PC-9 (cell line): ENCODE results near the gene PLEKHG2. TPM values are rescaled to one million over a fixed set of nuclear protein-coding genes. Genes with fewer than 3 reads are reported as not detected.

Source experiments
- BruUV-seq: library from RNA; stranded (reverse); fragments of 400-500 nt; replicated peaks from 2 replicates; lab custom pipeline; 2021; lab: Mats Ljungman, UMichigan
- CTCF ChIA-PET: fragments of 300-600 bp; sonication (Branson Sonifier 250); formaldehyde crosslinking; loops from one replicate; lab custom pipeline; 2022; ENCODE audit warnings: antibody characterized with exemption; lab: Charles Lee
- POLR2A ChIA-PET: fragments of 300-600 bp; sonication (Branson Sonifier 250); formaldehyde crosslinking; loops from one replicate; lab custom pipeline; 2022; ENCODE audit warnings: antibody characterized with exemption; ENCODE audit not compliant: unreplicated experiment; lab: Charles Lee
- DNase-seq, 2 experiments: peaks; one replicate each; pipeline versions ENCODE4 v3.0.0 to v3.0.0-alpha.2; 2015 to 2022; ENCODE audit warnings: mixed read lengths in 1 of 2
- H2AFZ ChIP-seq: fragments of 200-600 bp; sonication (generic); 2 replicates; pipeline ENCODE4 v1.8.1; 2017; ENCODE audit warnings: antibody characterized with exemption
- H3F3A ChIP-seq: fragments of 200-600 bp; sonication (generic); 2 replicates; pipeline ENCODE4 v1.8.1; 2017; ENCODE audit warnings: antibody characterized with exemption, mild to moderate bottlenecking, low read depth; ENCODE audit not compliant: insufficient read depth
- H3K27ac ChIP-seq: fragments of 200-600 bp; sonication (generic); 2 replicates; pipeline ENCODE4 v1.6.1; 2016; ENCODE audit warnings: mixed run types
- H3K27me3 ChIP-seq: fragments of 200-600 bp; sonication (generic); 2 replicates; pipeline ENCODE4 v1.6.1; 2016; ENCODE audit warnings: low read depth, mixed run types; ENCODE audit not compliant: insufficient read depth
- H3K36me3 ChIP-seq: fragments of 200-600 bp; sonication (generic); 2 replicates; pipeline ENCODE4 v1.6.1; 2016; ENCODE audit warnings: low read depth, mixed run types
- H3K4me1 ChIP-seq: fragments of 200-600 bp; sonication (generic); replicated peaks from 2 replicates; pipeline ENCODE4 v1.6.1; 2016; ENCODE audit warnings: mixed run types; ENCODE audit not compliant: insufficient read depth
- H3K4me2 ChIP-seq: fragments of 200-600 bp; sonication (generic); 2 replicates; pipeline ENCODE4 v1.6.1; 2017; ENCODE audit warnings: mixed run types
- H3K4me3 ChIP-seq: fragments of 200-600 bp; sonication (generic); 2 replicates; pipeline ENCODE4 v1.6.1; 2016; ENCODE audit warnings: mixed run types
- H3K79me2 ChIP-seq: fragments of 200-600 bp; sonication (generic); 2 replicates; pipeline ENCODE4 v1.6.1; 2017; ENCODE audit warnings: low read depth, mixed run types
- H3K9me2 ChIP-seq: fragments of 200-600 bp; sonication (generic); 2 replicates; pipeline ENCODE4 v1.8.1; 2017; ENCODE audit warnings: mild to moderate bottlenecking; ENCODE audit not compliant: insufficient read depth
- H3K9me3 ChIP-seq: fragments of 200-600 bp; sonication (generic); 2 replicates; pipeline ENCODE4 v1.8.1; 2016; ENCODE audit warnings: low read depth; ENCODE audit not compliant: insufficient read depth
- H4K20me1 ChIP-seq: fragments of 200-600 bp; sonication (generic); 2 replicates; pipeline ENCODE4 v1.8.1; 2017; ENCODE audit not compliant: insufficient read depth
- EZH2 ChIP-seq: fragments of 200-600 bp; sonication (generic); IDR thresholded peaks from 2 replicates; pipeline ENCODE4 v1.8.0; 2017; ENCODE audit warnings: antibody characterized with exemption, low read depth
- intact Hi-C: fragments of 100-400 bp; cut with micrococcal nuclease; formaldehyde crosslinking; loops from one replicate; pipeline ENCODE4 v1.10.0; 2022; ENCODE audit not compliant: unreplicated experiment
- total RNA-seq: library from RNA; stranded (reverse); gene quantifications from 2 replicates; pipeline ENCODE4 v1.2.3, GENCODE V29; 2021
- TF ChIP-seq, protein P1 (sequence below): fragments of 200-600 bp; sonication (generic); conservative IDR thresholded peaks from 2 replicates; pipeline ENCODE4 v1.6.1; 2017; ENCODE audit warnings: mixed run types, antibody characterized with exemption, mild to moderate bottlenecking, moderate library complexity

The PLEKHG2 gene
- total RNA-seq, 1 experiment from 2014 or later: 26.1 TPM

DNA sequence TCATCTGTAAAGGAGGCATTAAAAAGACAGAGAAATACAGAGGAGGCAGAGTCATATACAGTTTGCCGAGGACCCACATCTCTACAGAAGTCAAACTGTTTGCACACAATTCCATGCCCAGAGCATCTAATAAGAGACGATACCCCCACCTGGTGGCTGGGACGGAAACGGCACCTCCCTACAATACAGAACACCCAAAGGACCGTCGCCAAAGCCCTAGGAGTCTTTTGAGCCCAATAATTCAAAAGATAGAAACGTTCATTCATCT, 703 bp upstream of the PLEKHG2 start:
- H3K36me3 ChIP-seq: peaks cover 11% of the 10 kb centered on the region; the same call in 1 of the 2 replicates
- H3K9me2 ChIP-seq: no peaks in the 10 kb centered on the region
- ChIA-PET CTCF (interaction anchor here (0.6 to 1.4 kb wide), 3 partner anchors 10 to 443 kb away, joined by 3 to 8 read pairs (median 4); no protein-coding TSS in a partner anchor), POLR2A (interaction anchor here (0.7 to 1.3 kb wide), 4 partner anchors 10 to 481 kb away, joined by 3 to 9 read pairs (median 5); partner anchors contain the start of genes MED29, MRPS12, PAF1 and SARS2)
- H3K27ac ChIP-seq: 0 out of 2 replicates have a peak overlapping the region, but pooled peaks have one; percentile 93
- no TSS peak for BruUV-seq
- H3K4me1 ChIP-seq: peaks cover 30% of the 10 kb centered on the region
- H3K27me3 ChIP-seq: no peaks in the 10 kb centered on the region
- peak overlapping the region; percentile 99 for H3K4me2 ChIP-seq
- H2AFZ ChIP-seq: no peak overlapping the region
- peaks cover 14% of the 10 kb centered on the region for H4K20me1 ChIP-seq
- peaks cover 26% of the 10 kb centered on the region for H3K79me2 ChIP-seq
- peak overlapping the region; percentile 45; the same call in 1 of the 2 replicates for H3K4me3 ChIP-seq
- no peaks in the 10 kb centered on the region for H3K9me3 ChIP-seq
- H3F3A ChIP-seq: peaks cover 47% of the 10 kb centered on the region; the same call in 1 of the 2 replicates
- TF ChIP-seq, protein P1, sequence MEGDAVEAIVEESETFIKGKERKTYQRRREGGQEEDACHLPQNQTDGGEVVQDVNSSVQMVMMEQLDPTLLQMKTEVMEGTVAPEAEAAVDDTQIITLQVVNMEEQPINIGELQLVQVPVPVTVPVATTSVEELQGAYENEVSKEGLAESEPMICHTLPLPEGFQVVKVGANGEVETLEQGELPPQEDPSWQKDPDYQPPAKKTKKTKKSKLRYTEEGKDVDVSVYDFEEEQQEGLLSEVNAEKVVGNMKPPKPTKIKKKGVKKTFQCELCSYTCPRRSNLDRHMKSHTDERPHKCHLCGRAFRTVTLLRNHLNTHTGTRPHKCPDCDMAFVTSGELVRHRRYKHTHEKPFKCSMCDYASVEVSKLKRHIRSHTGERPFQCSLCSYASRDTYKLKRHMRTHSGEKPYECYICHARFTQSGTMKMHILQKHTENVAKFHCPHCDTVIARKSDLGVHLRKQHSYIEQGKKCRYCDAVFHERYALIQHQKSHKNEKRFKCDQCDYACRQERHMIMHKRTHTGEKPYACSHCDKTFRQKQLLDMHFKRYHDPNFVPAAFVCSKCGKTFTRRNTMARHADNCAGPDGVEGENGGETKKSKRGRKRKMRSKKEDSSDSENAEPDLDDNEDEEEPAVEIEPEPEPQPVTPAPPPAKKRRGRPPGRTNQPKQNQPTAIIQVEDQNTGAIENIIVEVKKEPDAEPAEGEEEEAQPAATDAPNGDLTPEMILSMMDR: peak; percentile 98
- TF ChIP-seq EZH2: no peak
- DNase-seq: peak; percentile 78 to 89
- intact Hi-C loops: loop anchor here (1.0 to 5.0 kb wide), 12 partner anchors 8 to 449 kb away; partner anchors contain the start of genes EID2B, FBXO27, PAK4 and SAMD4B

DNA sequence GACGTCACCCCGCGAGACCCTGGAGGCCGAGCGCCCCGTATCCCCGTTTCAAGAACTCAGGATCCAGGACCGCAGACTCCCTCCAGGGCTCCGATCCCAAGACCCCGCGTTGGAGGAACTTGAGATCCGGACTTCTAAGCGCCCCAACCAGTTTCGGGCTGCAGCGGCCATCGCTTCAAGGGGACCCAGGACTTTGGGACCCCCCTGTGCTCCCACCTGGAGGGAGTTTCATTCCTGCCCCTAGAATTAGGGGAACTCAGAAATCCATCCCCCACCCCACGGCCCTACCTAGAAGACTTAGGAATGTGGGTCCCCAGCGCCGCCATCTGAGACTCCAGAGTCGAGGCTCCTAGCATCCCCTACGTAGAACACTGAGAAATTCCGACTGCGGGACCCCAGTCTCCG, 400 bp downstream of the PLEKHG2 start:
- peak overlapping the region; percentile 92 for H3K4me3 ChIP-seq
- peaks cover 30% of the 10 kb centered on the region for H3K4me1 ChIP-seq
- intact Hi-C loops: loop anchor here (1.0 to 5.0 kb wide), 12 partner anchors 10 to 451 kb away; partner anchors contain the start of genes EID2B, FBXO27, MED29 and PAF1
- H2AFZ ChIP-seq: peak overlapping the region; percentile 82
- POLR2A ChIA-PET: interaction anchor here (0.6 to 0.8 kb wide), 2 partner anchors 11 to 14 kb away, joined by 4 read pairs; no protein-coding TSS in a partner anchor
- CTCF ChIA-PET: no interaction called here
- BruUV-seq: no TSS peak
- TF ChIP-seq, protein P1: peak; percentile 64; the same call in 1 of the 2 replicates
- no peak for TF ChIP-seq EZH2
- peak overlapping the region; percentile 90 for H3K4me2 ChIP-seq
- H3K9me3 ChIP-seq: no peaks in the 10 kb centered on the region
- peak in 1 of 2 experiments; percentile 39 for DNase-seq
- H4K20me1 ChIP-seq: peaks cover 10% of the 10 kb centered on the region
- H3K27me3 ChIP-seq: no peaks in the 10 kb centered on the region
- H3K79me2 ChIP-seq: peaks cover 15% of the 10 kb centered on the region
- H3K9me2 ChIP-seq: no peaks in the 10 kb centered on the region
- H3K36me3 ChIP-seq: peaks cover 10% of the 10 kb centered on the region; the same call in 1 of the 2 replicates
- no peak overlapping the region for H3K27ac ChIP-seq
- peaks cover 40% of the 10 kb centered on the region; the same call in 1 of the 2 replicates for H3F3A ChIP-seq

- DNase-seq: peak; percentile 11 to 37
- intact Hi-C loops: loop anchor here (1.0 to 5.0 kb wide), 4 partner anchors 22 to 451 kb away; partner anchors contain the start of genes FBXO27, MED29 and PAF1
Measured at GRCh38 chr19:39413272-39413910, 922 bp downstream of the PLEKHG2 start.

More at GRCh38 chr19:39413272-39413910, 922 bp downstream of the PLEKHG2 start:
- Histone ChIP-seq H3K9me3 (no peaks in the 10 kb centered on the region), H3K27me3 (no peaks in the 10 kb centered on the region), H3K79me2 (peaks cover 10% of the 10 kb centered on the region), H2AFZ (peak overlapping the region; percentile 82), H3K36me3 (0 out of 2 replicates have a peak, but pooled peaks cover 4% of the 10 kb centered on the region), H3K9me2 (no peaks in the 10 kb centered on the region), H4K20me1 (peaks cover 5% of the 10 kb centered on the region), H3K27ac (no peak overlapping the region), H3K4me1 (peaks cover 28% of the 10 kb centered on the region), H3K4me3 (peak overlapping the region; percentile 92), H3F3A (peaks cover 39% of the 10 kb centered on the region; the same call in 1 of the 2 replicates), H3K4me2 (peak overlapping the region; percentile 90)
- BruUV-seq: no TSS peak
- TF ChIP-seq EZH2: no peak
- TF ChIP-seq, protein P1: no peak
- CTCF ChIA-PET: no interaction called here
- POLR2A ChIA-PET: interaction anchor here (0.8 to 1.2 kb wide), 2 partner anchors 15 to 23 kb away, joined by 4 to 21 read pairs; partner anchors contain the start of gene RPS16
